CD4-positive, alpha-beta T cell treated with Interleukin-15 for 1 hour (primary cell): ENCODE measurements around the gene OTOP1.
"Not testable (repeated sequence)": the region's sequence is repeated elsewhere in the genome, so short reads cannot be mapped to it uniquely, and the experiment has no call there.

Experiments
- DNase-seq: peaks from one replicate; pipeline ENCODE4 v3.0.0-alpha.2; 2020

Gene OTOP1

DNA sequence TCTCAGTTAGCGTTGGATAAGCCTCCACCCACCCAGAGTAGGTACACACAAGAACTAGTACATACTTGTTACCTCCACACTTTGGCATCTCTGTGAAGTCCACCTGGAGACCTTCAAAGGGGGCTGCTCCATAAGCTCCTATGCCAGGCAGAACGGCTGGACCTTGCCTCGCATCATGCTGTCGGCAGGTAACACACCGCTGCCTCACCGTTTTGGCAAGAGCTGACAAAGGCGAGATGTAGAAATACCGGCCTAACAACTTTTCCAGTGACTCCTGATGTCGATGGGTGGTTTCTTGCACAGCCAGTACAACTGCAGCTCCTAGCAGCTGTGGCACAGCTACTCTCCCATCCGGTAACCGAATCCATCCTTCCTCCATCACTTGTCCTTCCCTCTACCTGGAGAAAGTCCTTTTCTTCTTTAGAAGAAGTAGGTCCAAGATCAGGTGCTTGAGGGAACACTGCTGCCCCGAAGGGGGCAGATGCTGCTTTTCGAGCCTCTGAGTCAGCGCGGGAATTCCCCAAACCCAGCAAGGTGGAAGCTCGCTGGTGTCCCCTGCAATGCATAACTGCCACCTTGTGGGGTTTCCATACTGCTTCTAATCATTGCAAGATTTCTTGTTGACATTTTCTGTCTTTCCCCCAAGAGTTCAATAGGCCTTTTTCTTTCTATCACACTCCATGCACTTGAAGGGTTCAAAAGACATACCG, 65.6 kb downstream of the OTOP1 start:
- not testable (repeated sequence) for DNase-seq

GRCh38 chr4:4145622-4146021, 81.1 kb downstream of the OTOP1 start:
- not testable (repeated sequence) for DNase-seq

DNA sequence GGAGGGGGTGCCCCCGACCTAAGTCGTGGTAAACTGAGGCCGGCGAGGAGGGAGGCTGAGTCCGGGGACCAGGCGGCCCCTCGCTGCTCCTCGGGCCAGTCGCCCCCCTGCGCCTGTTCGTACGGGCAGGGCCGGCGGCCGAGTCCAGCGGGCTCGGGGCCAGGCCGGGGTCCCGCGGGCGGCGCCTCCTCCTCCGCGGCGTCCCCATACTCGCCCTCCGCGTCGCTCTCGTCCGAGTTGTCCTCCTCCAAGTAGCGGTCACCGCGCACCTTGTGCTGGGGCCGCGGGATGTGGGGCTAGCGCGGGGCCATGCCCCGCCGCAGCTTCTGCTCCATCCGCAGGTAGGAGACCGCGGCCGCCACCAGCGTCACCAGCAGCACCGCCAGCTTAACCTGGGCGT, 83.4 kb downstream of the OTOP1 start:
- DNase-seq, result not testable (repeated sequence)

DNA sequence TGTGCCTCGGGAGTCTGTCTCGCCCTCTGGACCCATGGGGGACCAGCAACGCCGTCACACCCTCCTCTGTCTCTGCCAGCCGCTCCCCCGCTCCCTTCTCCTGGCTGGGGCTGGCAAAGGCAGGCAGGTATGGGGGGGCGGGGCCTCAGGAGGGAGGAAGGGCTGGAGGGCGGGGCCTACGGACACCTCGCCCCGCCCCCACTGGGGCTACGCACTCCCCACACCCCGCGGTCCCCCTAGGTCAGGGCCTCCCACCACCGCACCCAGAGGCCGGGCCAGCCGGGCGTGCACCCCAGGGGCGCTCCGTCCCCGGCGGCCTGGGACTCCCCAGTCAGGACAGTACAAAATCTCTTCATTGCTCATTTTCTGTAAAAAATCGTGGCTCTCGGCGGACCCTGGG, 84.0 kb downstream of the OTOP1 start:
- not testable (repeated sequence) for DNase-seq

- not testable (repeated sequence) for DNase-seq
These were observed 85.5 kb downstream of the OTOP1 start for GRCh38 chr4:4141186-4141585.
